ENCODE measurements around the gene CDCA8. TPM values are rescaled to one million over a fixed set of nuclear protein-coding genes. Genes with fewer than 3 reads are reported as not detected.

CDCA8 gene
- total and polyA plus RNA-seq, 2 of the 8 experiments (the other 6 are each of a cell fraction or from before 2014, with no cell fraction given) = 43.9 to 46.2 TPM

DNA sequence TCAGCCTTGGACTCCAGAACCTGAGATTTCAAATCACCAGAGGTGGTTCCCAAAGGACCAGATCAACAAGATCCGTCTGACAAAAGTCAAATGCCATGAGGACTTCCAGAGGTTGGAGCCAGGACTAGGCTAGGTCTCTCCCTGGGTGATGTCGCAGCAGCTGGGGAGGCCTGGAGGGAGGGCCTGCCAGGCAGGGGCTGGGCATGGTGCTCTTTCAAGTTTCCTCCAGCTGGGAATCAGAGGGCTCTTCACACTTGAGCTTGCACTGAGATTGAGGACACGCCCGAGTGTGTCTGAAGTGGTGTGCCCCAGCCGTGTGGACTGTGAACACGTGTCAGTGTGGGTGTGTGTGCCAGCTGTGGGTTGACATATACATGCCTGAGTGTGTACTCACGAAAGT, 36.3 kb upstream of the CDCA8 start:
- H3K56ac ChIP-seq (replicated peaks; ENCODE audit: insufficient read length, low read depth, low read length) = no peak overlapping the region
- H3K4me3 ChIP-seq (ENCODE audit: extremely low read depth in 1 of 4, insufficient read depth in 2 of 4, low read depth in 3 of 4, low read length in 4 of 4) = no peak overlapping the region
- ChIA-PET POLR2A (ENCODE audit: partially characterized antibody) (no interaction called here), CTCF (ENCODE audit: partially characterized antibody) (interaction anchor here (0.6 to 2.3 kb wide), 10 partner anchors 8 to 1637 kb away, joined by 3 to 10 read pairs (median 3); no protein-coding TSS in a partner anchor)
- no peaks in the 10 kb centered on the region for H3K36me3 ChIP-seq (ENCODE audit: control insufficient read depth in 2 of 4, insufficient read depth in 4 of 4, low read length in 3 of 4)
- no peak overlapping the region for H3K4me2 ChIP-seq (ENCODE audit: insufficient read depth in 1 of 2, low read depth in 2 of 2, low read length in 2 of 2)
- H3K79me1 ChIP-seq (ENCODE audit: low read depth, low read length) = no peaks in the 10 kb centered on the region
- no peak overlapping the region for H3K18ac ChIP-seq (ENCODE audit: extremely low read depth, low read length)
- H3K23me2 ChIP-seq (ENCODE audit: low read depth, low read length) = no peaks in the 10 kb centered on the region; the same call in 1 of the 2 replicates
- no peak overlapping the region for H2AK5ac ChIP-seq (ENCODE audit: low read depth, low read length)
- H3K79me2 ChIP-seq (ENCODE audit: control insufficient read depth in 1 of 2, insufficient read depth in 2 of 2, low read length in 2 of 2) = no peaks in the 10 kb centered on the region
- H3K9ac ChIP-seq (replicated peaks in 1 of 4; ENCODE audit: extremely low read depth in 1 of 4, low read depth in 3 of 4, low read length in 3 of 4) = no peak overlapping the region
- WGBS, 2 experiments (ENCODE audit: extremely low coverage in 1 of 2, insufficient coverage in 1 of 2, insufficient read length in 1 of 2, insufficient replicate concordance in 2 of 2, low coverage in 1 of 2, low lambda C conversion rate in 2 of 2, missing lambda C conversion rate in 1 of 2) = 82% methylated on average over 7 of the region's 7 CpGs; no CpG with 5 or more reads in 1 of the 2 experiments
- TF ChIP-seq SP4 (IDR thresholded peaks at IDR 0.05; ENCODE audit: low read length) (no peak), SIX5 (IDR thresholded peaks at IDR 0.05; ENCODE audit: low read depth, low read length) (no peak), POU5F1 (IDR thresholded peaks at IDR 0.05; ENCODE audit: low read depth, low read length) (no peak), TAF1 (IDR thresholded peaks at IDR 0.05; ENCODE audit: low read depth, low read length) (no peak)
- no peak overlapping the region for H2AFZ ChIP-seq (ENCODE audit: low read length)
- H3K9me3 ChIP-seq (ENCODE audit: insufficient read depth in 2 of 2, low read depth in 1 of 2, low read length in 1 of 2) = no peaks in the 10 kb centered on the region
- H3K27ac ChIP-seq (ENCODE audit: low read depth, low read length) = no peak overlapping the region
- FAIRE-seq (no peak), DNase-seq (ENCODE audit: low read depth in 1 of 2, low spot score in 2 of 2) (no peak)
- H3K4ac ChIP-seq (replicated peaks; ENCODE audit: insufficient read length, low read depth, low read length) = no peak overlapping the region
- no peak overlapping the region for H4K5ac ChIP-seq (ENCODE audit: insufficient read length, low read depth, low read length)
- peaks cover 0 to 3% (median 3%) of the 10 kb centered on the region in 4 experiments; a peak in 3 of 7 replicates for H3K27me3 ChIP-seq (replicated peaks in 1 of 4; ENCODE audit: control insufficient read depth in 3 of 4, extremely low read depth in 1 of 4, insufficient read depth in 3 of 4, low read length in 3 of 4)
- no peak overlapping the region for H2BK20ac ChIP-seq (ENCODE audit: low read length)
- no peaks in the 10 kb centered on the region for H4K20me1 ChIP-seq (replicated peaks in 1 of 2; ENCODE audit: control insufficient read depth in 1 of 2, insufficient read depth in 2 of 2, low read length in 2 of 2)
- no peak overlapping the region for H3K23ac ChIP-seq (ENCODE audit: insufficient read length)
- no peak overlapping the region for H4K91ac ChIP-seq (replicated peaks; ENCODE audit: insufficient read length, low read length)
- H3K14ac ChIP-seq (ENCODE audit: insufficient read length) = no peak overlapping the region
- H2BK15ac ChIP-seq (ENCODE audit: low read length) = no peak overlapping the region
- no peak overlapping the region for H2BK120ac ChIP-seq (replicated peaks; ENCODE audit: low read depth, low read length)
- peaks cover 0 to 11% (median 7%) of the 10 kb centered on the region in 4 experiments; a peak in 6 of 7 replicates for H3K4me1 ChIP-seq (replicated peaks in 1 of 4; ENCODE audit: control insufficient read depth in 3 of 4, insufficient read depth in 4 of 4, low read length in 3 of 4)
- no peak overlapping the region for H4K8ac ChIP-seq (ENCODE audit: extremely low read depth, insufficient read depth, low read length)
- H2BK12ac ChIP-seq (ENCODE audit: low read depth, low read length) = no peak overlapping the region
- no peak overlapping the region for H2BK5ac ChIP-seq (ENCODE audit: low read depth, low read length)

Data from H1 (cell line).